ENCODE results near the gene ALDOB.

GRCh38 chr9:101448680-101449070 lies 13.1 kb upstream of the ALDOB start:
- TF ChIP-seq CTCF (IDR thresholded peaks at IDR 0.05) (no peak), POLR2A (IDR thresholded peaks at IDR 0.05) (no peak)
